ENCODE data around the gene BMPR1A.

BMPR1A gene

DNA sequence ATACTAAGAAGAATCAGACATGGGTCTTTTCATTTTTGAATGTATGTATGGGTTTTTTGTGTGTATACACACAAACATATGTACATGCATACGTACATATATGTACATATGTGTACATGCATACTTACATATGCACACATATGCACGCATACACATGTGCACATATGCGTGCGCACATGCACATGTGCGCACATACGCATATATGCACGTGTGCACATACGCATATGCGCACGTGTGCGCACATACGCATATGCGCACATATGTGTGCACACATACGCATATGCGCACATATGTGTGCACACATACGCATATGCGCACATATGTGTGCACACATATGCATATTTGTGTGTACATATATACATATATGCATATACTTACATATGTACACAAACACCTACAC lies 4.9 kb upstream of the BMPR1A start:
- TF ChIP-seq, protein P1, sequence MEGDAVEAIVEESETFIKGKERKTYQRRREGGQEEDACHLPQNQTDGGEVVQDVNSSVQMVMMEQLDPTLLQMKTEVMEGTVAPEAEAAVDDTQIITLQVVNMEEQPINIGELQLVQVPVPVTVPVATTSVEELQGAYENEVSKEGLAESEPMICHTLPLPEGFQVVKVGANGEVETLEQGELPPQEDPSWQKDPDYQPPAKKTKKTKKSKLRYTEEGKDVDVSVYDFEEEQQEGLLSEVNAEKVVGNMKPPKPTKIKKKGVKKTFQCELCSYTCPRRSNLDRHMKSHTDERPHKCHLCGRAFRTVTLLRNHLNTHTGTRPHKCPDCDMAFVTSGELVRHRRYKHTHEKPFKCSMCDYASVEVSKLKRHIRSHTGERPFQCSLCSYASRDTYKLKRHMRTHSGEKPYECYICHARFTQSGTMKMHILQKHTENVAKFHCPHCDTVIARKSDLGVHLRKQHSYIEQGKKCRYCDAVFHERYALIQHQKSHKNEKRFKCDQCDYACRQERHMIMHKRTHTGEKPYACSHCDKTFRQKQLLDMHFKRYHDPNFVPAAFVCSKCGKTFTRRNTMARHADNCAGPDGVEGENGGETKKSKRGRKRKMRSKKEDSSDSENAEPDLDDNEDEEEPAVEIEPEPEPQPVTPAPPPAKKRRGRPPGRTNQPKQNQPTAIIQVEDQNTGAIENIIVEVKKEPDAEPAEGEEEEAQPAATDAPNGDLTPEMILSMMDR (IDR thresholded peaks at IDR 0.05): no peak

DNA sequence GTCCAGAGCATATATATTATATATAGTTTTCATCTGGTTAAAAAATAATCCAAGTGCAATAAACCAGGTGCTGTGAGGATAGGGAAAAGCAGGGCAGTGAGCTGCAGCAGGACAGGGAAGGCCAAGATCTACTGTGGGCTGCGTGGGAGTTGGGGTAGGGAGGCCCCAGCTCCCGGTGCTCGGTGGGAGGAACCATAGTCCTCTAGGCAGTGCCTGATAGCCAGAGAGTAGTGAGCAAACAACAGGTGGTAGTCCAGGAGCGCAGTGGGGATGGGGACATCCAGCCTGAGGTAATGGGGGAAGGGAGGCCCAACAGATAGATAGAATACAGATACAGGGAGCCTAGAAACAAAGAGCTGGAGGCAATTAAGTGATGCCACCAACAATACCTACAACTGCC lies 4.1 kb upstream of the BMPR1A start:
- TF ChIP-seq, protein P1 (IDR thresholded peaks at IDR 0.05): no peak

- TF ChIP-seq, protein P1 (IDR thresholded peaks at IDR 0.05): no peak
These were observed 3.4 kb upstream of the BMPR1A start for GRCh38 chr10:86753051-86753450.

GRCh38 chr10:86753638-86754434 lies 2.6 kb upstream of the BMPR1A start:
- TF ChIP-seq, protein P1 (IDR thresholded peaks at IDR 0.05): no peak

GRCh38 chr10:86755454-86755739 lies 1.0 kb upstream of the BMPR1A start:
- TF ChIP-seq, protein P1 (IDR thresholded peaks at IDR 0.05): no peak

- TF ChIP-seq, protein P1 (IDR thresholded peaks at IDR 0.05): no peak
These were observed 494 bp upstream of the BMPR1A start for GRCh38 chr10:86755740-86756510.

DNA sequence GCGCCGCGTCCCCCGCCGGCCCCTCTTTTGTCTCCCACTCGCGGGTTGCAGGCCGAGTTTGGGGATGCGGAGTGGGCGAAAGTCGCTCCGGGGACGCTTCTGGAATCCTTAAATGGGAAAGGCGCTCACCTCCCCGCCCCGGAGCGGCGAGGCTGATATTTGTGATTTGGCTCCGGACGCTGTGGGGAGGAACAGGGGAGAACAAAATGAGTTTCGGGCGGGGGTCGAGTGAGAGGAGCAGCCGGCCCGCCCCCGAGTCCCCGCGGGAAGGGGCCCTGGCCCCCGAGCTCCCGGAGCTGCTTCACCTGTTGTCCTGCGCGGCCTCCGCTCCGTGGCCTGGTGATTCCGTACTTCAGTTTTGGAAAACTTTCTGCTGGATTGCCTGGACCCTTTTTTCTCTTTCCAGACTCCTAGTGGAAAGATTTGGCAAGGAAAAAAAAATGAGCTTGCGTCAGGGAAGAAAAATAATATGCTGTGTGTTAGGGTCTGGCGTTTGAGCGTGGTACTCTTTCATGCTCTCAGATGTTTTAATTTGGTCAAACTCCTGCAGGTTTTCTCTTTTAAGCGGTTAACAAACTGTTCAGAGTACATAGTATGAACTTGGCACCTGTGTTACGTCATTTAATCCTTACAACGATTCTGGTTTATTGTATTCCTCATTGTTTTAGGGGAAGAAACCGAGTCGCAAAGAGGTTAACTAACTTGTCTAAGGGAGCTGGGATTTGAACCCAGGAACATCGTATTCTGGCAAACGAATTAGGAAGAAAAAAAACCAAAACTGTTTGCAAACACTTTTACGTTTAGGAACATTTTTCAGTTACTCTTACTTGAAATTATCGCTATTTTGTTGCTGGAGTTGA lies 924 bp downstream of the BMPR1A start:
- TF ChIP-seq, protein P1 (IDR thresholded peaks at IDR 0.05): no peak
